Measurements from ENCODE around the gene MTM1. TPM values are rescaled to one million over a fixed set of nuclear protein-coding genes. Genes with fewer than 3 reads are reported as not detected.

The MTM1 gene
- total and polyA plus RNA-seq, 2 donors (not counting 1 experiment from before 2014, with no cell fraction given) = 8.7 to 29.8 TPM

GRCh38 chrX:150564838-150565237, 3.6 kb upstream of the MTM1 start:
- ATAC-seq (ENCODE audit: low read depth) = no peak
- no peaks in the 10 kb centered on the region for H3K27me3 Mint-ChIP-seq
- H3K4me1 ChIP-seq (ENCODE audit: control insufficient read depth in 2 of 2, insufficient read depth in 2 of 2, low read length in 2 of 2) = peaks cover 5 to 9% of the 10 kb centered on the region in 2 donors
- H3K27ac Mint-ChIP-seq = no peak overlapping the region
- H3K9ac ChIP-seq (ENCODE audit: low read length) = no peak overlapping the region
- no peaks in the 10 kb centered on the region for H3K27me3 ChIP-seq (replicated peaks in 1 of 4; ENCODE audit: control extremely low read depth in 1 of 4, control insufficient read depth in 3 of 4, insufficient read depth in 4 of 4, low read length in 3 of 4)
- no peak overlapping the region for H2AFZ ChIP-seq (ENCODE audit: insufficient read depth, low read depth, low read length, poor library complexity, severe bottlenecking)
- peaks cover 12% of the 10 kb centered on the region for H3K4me1 Mint-ChIP-seq
- no peak for TF ChIP-seq CTCF (IDR thresholded peaks at IDR 0.05)
- no peak for TF ChIP-seq EZH2 (IDR thresholded peaks at IDR 0.05; ENCODE audit: borderline replicate concordance, insufficient read depth, low read depth, low read length, poor library complexity, severe bottlenecking)
- no peak overlapping the region for H3K4me3 Mint-ChIP-seq
- H3K9me3 ChIP-seq (ENCODE audit: control extremely low read depth in 1 of 3, control insufficient read depth in 2 of 3, insufficient read depth in 1 of 3, low read length in 2 of 3) = no peaks in the 10 kb centered on the region
- ChIA-PET POLR2A (no interaction called here), CTCF (no interaction called here)
- intact Hi-C loops (cut with micrococcal nuclease) = loop anchor here (5.0 kb wide), 1 partner anchor 332 kb away; the partner anchor contains the start of gene CD99L2
- H4K20me1 ChIP-seq (ENCODE audit: control insufficient read depth, insufficient read depth, low read length, poor library complexity, severe bottlenecking) = no peaks in the 10 kb centered on the region
- H3K9me3 Mint-ChIP-seq (ENCODE audit: insufficient read depth) = no peaks in the 10 kb centered on the region
- H3K4me3 ChIP-seq (ENCODE audit: control extremely low read depth in 1 of 5, extremely low read depth in 1 of 5, insufficient read depth in 1 of 5, low read depth in 2 of 5, low read length in 4 of 5) = no peak overlapping the region
- no peak for DNase-seq
- no peak overlapping the region for H3K27ac ChIP-seq (ENCODE audit: low read length in 2 of 2)
- no peaks in the 10 kb centered on the region for H3K79me2 ChIP-seq (ENCODE audit: control insufficient read depth, insufficient read depth, low read length)
- 80% methylated on average over 1 of the region's 3 CpGs for WGBS (ENCODE audit: insufficient coverage)
- no peaks in the 10 kb centered on the region for H3K36me3 ChIP-seq (replicated peaks in 1 of 2; ENCODE audit: control extremely low read depth in 1 of 2, control insufficient read depth in 1 of 2, extremely low read depth in 1 of 2, insufficient read depth in 2 of 2, low read length in 1 of 2)
- H3K4me2 ChIP-seq (replicated peaks; ENCODE audit: low read depth, low read length, poor library complexity, severe bottlenecking) = no peak overlapping the region

- Histone ChIP-seq H3K4me1 (ENCODE audit: control insufficient read depth in 2 of 2, insufficient read depth in 2 of 2, low read length in 2 of 2) (peaks cover 12 to 16% of the 10 kb centered on the region in 2 donors), H3K27me3 (replicated peaks in 1 of 4; ENCODE audit: control extremely low read depth in 1 of 4, control insufficient read depth in 3 of 4, insufficient read depth in 4 of 4, low read length in 3 of 4) (no peaks in the 10 kb centered on the region), H3K9me3 (ENCODE audit: control extremely low read depth in 1 of 3, control insufficient read depth in 2 of 3, insufficient read depth in 1 of 3, low read length in 2 of 3) (no peaks in the 10 kb centered on the region), H3K36me3 (replicated peaks in 1 of 2; ENCODE audit: control extremely low read depth in 1 of 2, control insufficient read depth in 1 of 2, extremely low read depth in 1 of 2, insufficient read depth in 2 of 2, low read length in 1 of 2) (no peaks in the 10 kb centered on the region), H2AFZ (ENCODE audit: insufficient read depth, low read depth, low read length, poor library complexity, severe bottlenecking) (no peak overlapping the region), H3K27ac (ENCODE audit: low read length in 2 of 2) (no peak overlapping the region), H3K9ac (ENCODE audit: low read length) (no peak overlapping the region), H3K4me2 (replicated peaks; ENCODE audit: low read depth, low read length, poor library complexity, severe bottlenecking) (no peak overlapping the region), H3K79me2 (ENCODE audit: control insufficient read depth, insufficient read depth, low read length) (no peaks in the 10 kb centered on the region), H4K20me1 (ENCODE audit: control insufficient read depth, insufficient read depth, low read length, poor library complexity, severe bottlenecking) (no peaks in the 10 kb centered on the region), H3K4me3 (ENCODE audit: control extremely low read depth in 1 of 5, extremely low read depth in 1 of 5, insufficient read depth in 1 of 5, low read depth in 2 of 5, low read length in 4 of 5) (no peak overlapping the region)
- H3K4me3 Mint-ChIP-seq = no peak overlapping the region
- H3K9me3 Mint-ChIP-seq (ENCODE audit: insufficient read depth) = no peaks in the 10 kb centered on the region
- ATAC-seq (ENCODE audit: low read depth) (no peak), DNase-seq (no peak)
- no CpG with 5 or more reads among the region's 5 CpGs for WGBS (ENCODE audit: insufficient coverage)
- CTCF ChIA-PET = no interaction called here
- TF ChIP-seq EZH2 (IDR thresholded peaks at IDR 0.05; ENCODE audit: borderline replicate concordance, insufficient read depth, low read depth, low read length, poor library complexity, severe bottlenecking) = no peak
- no peak for TF ChIP-seq CTCF (IDR thresholded peaks at IDR 0.05)
- no peaks in the 10 kb centered on the region for H3K27me3 Mint-ChIP-seq
- intact Hi-C loops (cut with micrococcal nuclease) = loop anchor here (5.0 kb wide), 1 partner anchor 332 kb away; the partner anchor contains the start of gene CD99L2
- no peak overlapping the region for H3K27ac Mint-ChIP-seq
- H3K4me1 Mint-ChIP-seq = peaks cover 19% of the 10 kb centered on the region
- POLR2A ChIA-PET = no interaction called here
Observed at GRCh38 chrX:150565551-150565950, 2.9 kb upstream of the MTM1 start.

All from B cell (primary cell).